GM18868 (cell line): Measurements from ENCODE around the gene KCNB1.

Experiments
- ATAC-seq: cut with Tn5 transposase; IDR thresholded peaks from one replicate; pipeline ENCODE4 v1.9.1; 2021; ENCODE audit warnings: mild to moderate bottlenecking, moderate library complexity; ENCODE audit not compliant: unreplicated experiment

The KCNB1 gene

DNA sequence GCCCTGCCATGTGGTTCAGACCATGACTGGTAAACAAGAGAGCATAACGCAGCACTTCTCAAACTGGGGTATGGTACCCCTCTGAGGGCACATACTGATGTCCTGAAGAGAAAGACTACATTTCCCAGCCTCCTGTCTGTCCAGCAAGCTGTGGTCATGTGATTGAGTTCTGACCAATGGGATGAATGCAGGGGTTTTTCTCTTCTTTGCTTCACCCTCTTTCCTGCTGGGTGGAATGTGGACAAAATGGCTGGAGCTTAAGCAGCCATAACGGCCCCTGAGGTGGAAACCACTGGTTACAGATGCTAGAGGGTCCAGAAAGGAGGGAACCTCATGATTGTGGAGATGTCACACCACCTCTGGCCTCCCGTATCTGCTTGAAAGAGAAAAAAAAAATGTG, 19.4 kb upstream of the KCNB1 start:
- no peak for ATAC-seq

DNA sequence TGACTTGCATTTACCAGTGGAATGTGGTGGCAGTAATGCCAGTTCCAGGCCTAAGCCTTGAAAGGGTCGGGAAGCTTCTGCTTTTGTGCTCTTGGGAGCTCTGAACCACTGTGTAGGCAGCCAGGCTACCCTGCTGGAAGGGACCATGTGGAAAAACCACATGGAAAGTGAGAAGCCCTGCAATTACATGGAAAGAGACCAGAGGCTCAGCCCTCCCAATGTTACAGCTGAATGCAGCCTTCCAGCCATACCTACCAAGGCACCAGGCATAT, 14.9 kb upstream of the KCNB1 start:
- ATAC-seq = no peak

DNA sequence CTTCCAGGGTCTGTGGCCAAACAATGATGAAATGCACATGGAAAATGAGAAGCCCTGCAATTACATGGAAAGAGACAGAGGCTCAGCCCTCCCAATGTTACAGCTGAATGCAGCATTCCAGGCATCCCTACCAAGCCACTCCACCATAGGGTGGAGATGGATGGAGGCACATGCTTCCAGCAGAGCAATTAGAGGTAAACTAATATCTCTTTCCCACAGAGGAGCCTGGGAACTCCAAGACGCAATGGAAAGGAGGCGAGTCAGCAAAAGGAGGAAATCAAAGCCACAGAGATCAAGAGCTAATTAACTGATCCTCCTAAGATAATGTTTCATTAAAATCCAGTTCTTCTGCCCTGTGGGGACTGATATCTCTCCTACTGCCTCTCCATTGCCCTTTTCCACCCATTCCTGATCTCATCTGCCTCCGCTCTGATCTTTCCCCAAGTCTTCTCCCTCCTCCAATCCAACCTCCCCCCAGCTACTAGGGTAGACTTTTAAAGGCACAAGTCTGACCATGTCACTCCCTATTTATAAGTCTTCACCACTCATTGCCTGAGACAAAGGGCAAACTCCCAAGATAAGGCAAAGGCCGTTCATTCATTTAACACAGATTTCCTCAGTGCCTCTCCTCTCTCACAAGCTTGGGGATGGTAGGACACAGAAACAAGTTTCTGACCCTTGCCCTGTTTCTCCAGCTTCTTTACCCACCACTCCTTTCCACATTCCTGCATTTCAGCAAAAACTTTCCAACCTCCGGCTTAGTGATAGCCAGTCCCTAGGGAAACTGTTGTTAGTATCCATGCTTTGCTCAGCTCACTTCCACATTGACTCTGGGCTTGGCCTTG, 14.3 kb upstream of the KCNB1 start:
- no peak for ATAC-seq

DNA sequence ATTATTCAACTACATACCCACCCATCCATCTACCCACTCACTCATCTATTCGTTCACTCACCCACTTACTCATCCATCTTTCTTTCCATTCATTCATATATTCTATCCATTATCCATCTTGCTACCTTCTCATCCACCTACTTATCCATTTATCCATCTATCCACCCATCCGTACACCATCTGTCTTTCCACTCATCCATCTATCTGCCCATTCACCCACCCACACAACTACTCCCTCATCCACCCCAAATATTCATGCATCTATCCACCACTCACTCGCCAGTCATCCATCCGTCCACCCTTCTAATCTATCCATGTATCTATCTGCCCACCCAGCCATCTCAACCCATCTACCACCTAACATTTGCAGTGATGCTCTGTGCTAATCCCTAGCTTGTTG, 13.6 kb upstream of the KCNB1 start:
- ATAC-seq = no peak

DNA sequence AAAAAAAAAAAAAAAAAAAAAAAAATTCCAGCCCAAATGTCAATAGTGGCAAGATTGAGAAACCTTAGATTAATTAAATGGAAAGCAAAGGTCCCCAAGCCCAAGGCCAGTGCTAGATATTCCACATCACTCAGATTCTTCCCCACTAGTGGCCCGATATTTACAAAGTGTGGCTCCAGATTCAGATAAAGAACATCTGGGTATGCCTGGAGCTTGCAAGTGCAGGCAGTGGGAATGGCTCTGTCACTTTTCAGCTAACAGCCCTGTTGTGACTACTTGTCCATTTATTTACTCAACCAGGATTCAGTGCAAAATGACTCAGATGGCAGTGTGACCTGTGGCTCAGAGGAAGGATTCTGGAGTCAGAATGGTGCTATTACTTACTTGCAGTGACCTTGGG, 8.2 kb upstream of the KCNB1 start:
- no peak for ATAC-seq

DNA sequence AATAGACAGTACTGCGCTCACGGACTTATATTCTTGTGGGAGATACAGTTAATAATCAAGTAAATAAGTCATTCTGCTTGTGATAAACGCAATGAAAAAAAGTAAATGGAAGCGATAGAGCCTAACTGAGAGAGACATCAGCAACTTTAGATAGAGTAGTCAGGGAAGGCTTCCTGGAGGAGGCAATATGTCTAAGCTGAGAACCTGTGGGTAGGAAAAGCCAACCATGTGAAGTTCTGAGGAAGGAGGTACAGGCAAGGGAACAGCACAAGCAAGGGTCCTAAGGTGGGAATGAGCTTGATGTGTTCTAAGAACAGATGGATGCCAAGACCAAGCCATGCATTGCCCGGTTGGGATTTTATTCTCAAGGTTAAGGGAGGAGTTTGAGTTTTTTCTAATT, 7.2 kb upstream of the KCNB1 start:
- no peak for ATAC-seq

DNA sequence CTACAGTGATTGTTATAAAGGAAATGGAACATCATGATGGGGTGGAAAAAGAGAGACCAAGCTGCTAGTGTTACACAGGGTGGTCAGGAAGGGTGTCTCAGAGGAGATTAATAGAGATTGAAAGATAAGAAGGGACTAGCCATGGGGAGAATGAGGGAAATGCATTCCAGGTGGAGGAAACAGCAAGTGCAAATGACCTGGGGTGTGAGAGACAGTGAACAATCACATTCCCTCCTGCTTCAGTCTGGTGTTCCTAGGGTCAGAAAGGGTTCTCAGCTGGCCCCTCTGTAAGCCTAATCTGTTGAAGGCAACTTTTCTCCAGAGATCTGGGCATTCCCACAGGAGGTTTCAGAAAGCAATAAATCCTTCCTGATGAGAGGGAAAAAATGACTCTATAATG, 3.6 kb upstream of the KCNB1 start:
- no peak for ATAC-seq

DNA sequence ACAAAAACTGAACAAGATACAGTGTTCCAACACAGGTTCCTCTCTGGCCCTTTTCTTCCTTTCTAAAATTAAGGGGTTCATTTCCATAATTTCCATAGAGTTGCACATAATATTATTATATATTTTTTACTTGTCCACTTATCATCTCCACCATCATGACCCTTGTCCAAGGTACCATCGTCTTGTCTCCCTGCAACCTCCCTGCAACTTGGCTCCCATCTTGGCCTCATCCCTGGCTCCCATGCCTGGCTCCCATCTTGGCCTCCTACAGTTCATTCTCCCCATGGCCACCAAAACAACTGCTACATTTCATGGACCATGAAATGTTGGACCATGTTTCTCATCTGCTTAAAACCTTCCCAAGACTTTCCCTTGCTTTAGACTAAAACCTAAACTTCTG, 3.1 kb upstream of the KCNB1 start:
- ATAC-seq = no peak

DNA sequence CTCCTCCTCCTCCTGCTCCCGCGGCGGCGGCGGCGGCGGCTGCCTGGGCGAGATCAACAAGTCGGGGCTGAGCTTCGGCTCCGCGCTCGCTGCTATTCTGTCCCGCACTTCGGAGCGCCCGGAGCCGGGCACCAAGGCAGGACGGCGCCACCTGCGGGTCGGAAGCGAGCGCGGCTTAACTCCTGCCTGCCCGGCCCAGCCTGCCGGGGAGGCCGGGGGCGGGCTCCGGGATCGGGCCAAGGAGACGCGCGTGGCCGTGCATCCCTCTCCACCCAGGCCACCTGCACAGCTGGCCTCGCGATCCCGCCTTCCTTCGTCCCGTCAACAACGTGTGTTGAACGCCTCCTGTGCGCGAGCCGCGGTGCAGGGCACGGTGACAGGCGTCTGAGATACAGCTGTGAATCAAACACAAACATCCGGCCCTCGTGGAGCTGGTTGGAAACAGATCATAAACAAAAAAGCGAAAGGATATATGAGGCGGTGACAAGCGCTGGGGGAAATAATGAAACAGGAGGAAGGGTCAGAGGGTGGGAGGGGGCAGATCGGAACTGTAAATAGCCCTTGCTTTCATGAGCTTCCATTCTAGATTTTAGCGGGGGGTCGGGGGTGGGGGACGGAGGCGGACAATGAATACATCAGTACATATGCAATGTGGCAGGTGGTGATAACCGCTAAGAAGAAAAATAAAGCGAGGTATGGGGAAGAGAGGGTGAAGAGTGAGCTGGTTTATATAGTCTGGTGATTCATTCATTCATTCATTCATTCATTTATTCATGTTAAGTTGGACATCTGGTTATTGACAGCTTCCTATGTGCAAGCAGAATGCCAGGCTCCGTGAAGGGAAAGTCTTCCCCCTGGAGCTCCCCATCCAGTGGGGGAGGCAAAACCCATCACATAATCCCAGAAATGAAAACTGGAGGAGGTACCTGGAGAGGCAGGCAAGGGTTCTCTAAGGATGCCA, 2.0 kb upstream of the KCNB1 start:
- no peak for ATAC-seq

DNA sequence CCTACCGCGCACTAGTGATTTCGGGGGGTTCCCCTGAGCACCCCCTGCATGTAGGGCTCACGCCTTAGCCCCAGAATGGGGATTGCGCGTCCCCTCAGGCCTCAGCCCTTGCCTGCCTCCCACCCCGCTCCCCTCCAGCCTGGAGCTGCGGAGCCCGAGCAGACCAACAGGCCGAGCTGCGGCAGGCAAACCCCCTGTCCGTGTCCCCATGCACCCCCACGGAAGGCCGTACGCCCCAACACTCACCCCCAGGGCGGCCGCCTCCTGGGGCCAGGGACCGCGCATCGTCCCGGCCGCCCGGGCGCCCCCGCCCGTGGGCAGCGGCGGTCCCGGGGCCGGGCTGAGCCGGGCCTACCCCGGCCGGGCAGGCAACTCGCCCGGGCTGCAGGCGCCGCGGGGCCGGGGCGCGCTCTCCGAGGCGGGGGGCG, 1.2 kb upstream of the KCNB1 start:
- no peak for ATAC-seq

DNA sequence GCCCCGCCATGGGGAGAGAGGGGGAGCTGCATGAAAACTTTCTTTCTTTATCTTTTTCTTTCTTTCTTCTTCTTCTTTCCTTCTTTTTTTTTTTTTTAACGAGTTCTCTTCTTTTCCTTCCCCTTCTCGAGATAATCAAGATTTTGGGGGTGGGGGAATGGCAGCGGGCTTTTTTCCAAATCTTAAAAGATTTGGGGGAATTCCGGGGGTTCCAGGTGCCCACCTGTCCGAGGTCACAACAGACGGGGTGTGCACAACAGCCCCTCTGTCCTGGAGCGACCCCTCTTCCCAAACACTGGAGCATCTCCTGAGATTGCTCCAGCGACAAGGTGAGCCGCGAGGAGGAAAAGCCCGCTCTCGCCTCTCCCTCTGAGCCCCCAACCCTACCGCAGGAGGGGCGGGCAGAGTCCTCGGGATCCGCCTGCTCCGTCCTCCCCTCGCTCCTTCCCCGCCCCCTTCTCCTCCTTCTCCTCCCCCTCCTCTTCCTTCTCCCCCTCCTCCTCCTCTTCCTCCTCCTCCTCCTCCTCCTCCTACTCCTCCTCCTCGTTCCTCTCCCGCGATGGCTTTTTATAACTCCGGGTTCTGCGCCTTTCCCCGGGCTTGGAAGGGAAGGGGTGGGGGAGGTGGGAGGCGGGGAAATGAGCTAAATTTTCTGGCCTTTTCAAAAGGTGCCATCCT, 689 bp upstream of the KCNB1 start:
- no peak for ATAC-seq

DNA sequence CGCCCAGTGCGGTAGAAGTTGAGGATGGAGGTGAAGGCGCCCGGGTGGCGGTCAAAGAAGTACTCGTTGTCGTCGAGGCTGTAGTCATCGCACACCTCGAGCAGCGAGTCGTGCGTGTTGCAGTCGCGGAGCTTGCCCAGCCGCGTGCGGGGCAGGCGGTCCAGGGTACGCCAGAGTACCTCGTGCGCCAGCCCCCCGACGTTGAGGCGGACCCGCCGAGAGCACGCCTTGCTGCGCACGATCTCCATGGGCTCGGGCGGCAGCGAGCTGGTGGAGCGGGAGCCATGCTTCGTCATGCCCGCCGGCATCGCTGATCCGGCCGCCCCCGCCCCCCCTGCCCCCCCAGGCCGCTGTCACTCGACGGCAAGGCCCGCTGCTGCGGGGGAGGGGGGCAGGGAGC, 295 bp downstream of the KCNB1 start:
- ATAC-seq = no peak

DNA sequence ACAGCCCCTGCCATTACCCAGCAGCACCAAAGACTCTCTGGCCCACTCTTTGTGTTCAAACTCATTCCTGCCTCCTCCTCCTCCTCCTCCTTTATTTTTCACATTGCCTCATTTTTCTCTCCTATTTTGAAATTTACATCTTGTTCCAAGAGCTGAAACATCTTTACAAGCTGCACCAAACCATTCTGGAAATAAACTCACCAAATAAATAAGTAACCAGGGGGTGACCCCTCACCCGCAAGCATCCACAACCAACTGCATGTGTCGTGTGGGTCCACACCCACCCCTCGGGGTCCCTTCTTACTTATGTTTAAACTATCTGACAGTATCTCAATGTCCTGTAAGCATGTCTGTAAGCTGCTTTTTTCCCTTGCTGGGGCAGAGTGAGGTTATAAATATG, 1.4 kb downstream of the KCNB1 start:
- no peak for ATAC-seq

DNA sequence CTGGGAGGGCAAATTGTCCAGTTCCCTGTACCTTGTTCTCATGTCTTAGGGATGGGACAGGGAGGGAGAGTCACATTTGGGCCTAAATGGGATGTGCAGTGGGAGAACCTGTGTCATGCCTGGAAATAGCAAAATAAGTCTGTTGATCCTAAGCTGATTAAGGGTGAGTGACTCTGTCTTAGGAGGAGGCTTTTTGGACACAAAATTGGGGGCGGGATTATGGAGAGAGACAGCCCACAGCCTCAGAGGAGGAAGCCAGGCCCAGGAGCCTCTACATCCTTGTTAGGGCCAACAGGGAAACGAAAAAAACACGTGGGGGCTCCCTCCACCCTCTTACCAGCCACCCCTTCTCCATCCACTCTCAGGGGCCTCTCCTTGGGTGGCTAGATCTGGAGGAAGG, 2.2 kb downstream of the KCNB1 start:
- no peak for ATAC-seq

DNA sequence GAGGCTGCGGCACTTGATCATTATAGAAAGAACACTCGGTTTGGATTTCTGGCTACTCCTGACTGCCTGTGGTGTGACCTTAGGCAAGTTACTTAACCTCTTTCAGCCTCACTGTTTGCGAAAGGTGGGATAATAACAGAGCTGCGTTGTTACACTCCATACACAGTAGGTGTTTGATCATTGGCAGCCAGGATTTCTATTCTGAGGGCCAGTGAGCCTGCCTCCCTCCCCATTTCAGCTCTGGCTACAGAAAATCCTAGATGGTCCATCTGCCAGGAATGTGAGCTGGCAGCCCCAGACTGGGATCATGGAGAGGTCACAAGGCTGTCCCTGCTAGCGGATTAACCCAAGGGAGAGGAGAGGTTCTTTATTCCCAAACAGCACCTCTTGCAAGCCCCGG, 2.7 kb downstream of the KCNB1 start:
- ATAC-seq = no peak

DNA sequence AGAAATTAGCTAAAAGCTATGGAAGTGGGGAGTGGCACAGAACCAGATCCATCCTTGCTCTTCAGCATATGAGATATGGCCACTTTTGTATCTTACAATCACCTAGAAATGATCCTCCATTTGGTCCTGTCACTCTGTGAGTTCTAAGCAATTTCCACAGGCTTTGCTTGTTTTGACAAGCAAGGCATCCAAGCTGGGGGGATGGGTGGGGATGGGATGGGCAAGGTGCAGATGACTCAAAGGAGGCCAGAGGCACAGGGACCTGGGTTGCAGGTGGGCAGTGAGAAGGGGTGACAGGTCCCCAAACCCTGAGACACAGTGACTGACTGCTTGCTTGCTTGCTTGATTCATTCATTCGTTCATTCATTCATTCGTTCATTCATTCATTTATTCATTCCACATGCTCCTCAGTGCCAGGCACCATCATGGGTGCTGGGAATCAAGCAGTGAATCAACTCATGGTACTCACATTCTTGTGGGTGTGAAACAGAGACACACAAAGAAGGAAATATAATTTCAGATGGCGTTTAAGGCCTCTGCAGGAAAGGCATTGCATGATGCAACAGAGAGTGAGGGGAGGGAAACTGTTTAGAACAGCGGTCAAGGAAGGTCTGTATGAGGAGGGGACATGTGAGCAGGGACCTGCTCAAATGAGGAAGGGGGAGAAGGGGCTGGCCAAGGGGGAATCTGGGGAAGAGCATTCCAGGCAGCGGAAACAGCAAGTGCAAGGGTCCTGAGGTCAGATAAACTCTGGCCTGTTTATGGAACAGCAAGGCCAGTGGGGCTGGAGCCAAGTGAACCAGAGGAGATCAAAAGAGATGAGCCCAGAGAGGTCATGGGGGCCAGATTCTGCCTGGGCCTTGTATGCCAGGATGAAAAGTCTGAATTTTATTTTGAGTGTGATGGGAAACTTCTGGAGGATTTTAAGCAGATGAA, 3.4 kb downstream of the KCNB1 start:
- no peak for ATAC-seq

DNA sequence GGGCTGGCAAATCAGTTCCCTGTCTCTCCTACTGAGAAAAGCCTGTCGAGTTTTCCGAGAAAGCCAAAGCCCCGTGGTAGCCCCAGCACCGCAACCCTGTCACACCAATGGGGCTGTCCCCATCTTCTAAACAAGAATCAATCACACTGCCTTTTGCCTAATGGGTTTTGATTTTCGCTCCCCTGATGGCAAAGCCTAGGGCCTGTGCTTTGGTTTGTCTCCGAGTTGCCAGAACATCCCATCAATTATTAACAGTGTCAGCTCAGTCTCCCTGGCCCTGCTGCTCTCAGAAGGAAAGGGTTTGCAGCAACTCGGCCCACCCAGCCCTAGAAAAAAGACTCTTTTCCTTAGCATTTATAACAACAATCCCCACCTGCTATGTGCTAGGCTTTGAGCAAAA, 4.2 kb downstream of the KCNB1 start:
- no peak for ATAC-seq

DNA sequence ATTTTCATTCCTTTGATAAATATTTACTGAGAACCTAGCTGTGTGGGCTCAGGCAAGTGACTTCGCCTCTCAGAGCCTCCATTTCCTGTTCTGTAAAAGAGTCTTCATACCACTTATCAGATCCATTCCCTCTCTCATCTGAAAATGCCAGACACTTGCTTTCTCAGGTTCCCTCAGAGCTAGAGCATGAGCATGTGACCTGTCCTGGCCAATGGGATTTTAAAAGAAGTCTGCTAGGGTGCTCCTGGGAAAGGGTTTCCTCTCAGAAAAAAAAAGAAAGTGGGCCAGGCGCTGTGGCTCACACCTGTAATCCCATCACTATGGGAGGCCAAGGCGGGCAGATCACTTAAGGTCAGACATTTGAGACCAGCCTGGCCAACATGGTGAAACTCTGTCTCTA, 5.3 kb downstream of the KCNB1 start:
- no peak for ATAC-seq

DNA sequence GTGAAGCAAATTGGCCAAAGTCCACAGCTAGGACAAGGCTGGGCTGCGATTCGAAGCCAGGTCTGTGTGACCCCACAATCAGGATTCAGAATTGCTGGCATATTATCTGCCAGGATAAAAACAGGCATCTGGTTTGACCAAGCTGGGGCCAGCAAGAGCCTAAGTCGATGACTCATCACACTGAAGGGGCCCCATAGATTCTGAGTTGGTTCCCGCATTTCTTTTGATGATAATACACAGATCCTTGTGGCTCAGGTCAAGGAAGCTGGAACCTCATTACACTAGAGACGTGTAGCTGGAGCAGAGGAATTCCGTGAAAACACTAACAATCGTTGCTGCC, 6.5 kb downstream of the KCNB1 start:
- ATAC-seq = no peak

DNA sequence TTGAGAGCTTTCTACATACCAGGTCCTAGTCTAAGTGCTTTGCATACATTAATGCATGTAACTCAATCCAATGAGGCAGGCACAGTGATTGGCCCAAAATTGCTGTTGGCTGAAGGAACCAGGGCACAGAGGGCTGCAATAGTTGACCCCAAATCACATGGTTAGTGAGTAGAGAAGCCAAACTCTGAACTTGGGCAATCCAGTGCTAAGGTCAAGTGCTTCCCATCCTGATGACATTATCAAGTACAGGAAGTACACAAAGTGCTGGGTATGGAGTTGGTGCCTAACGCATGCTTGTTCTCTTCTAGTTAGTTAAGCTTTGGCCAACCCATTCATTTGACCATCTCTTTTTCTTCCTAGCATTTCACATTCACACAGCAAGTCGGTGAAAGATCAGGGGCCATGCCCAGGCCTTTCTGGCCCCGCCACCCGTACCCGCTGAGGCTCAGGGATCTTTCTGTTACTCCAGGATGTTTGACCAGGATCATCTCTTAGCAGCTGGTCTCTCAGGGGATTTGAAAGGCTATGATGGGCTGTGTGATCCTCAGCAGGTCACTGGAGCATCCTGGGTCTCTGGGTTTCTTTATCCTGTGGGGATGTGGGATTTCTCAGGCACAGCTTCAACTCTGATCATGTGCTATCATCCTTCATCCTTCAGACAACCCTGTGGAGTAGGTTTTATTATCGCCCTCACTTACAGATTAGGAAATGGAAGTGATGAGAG, 7.0 kb downstream of the KCNB1 start:
- no peak for ATAC-seq
